Esophagus squamous epithelium (tissue), 5 donors: ENCODE results near the gene NPPC. TPM values are rescaled to one million over a fixed set of nuclear protein-coding genes. Genes with fewer than 3 reads are reported as not detected.
A peak's percentile ranks its signal among the peaks of the same experiment; 100 is the strongest.

Source experiments
- DNase-seq: peaks from one replicate; lab custom pipeline; 2025; lab: John Stamatoyannopoulos, UW
- H3K27ac ChIP-seq, 4 donors: fragments of 200-600 bp; sonication (generic); one replicate each; pipeline ENCODE4 v1.5.1; 2016 to 2019; ENCODE audit warnings: mild to moderate bottlenecking in 1 of 4
- H3K27me3 ChIP-seq, 4 donors: fragments of 200-600 bp; sonication (generic); 1 replicate in 3 of 4; 2 replicates in 1 of 4; pipeline versions ENCODE4 v1.5.1 to v1.6.0; 2017 to 2021; ENCODE audit warnings: antibody characterized with exemption in 1 of 4
- H3K36me3 ChIP-seq, 3 donors: fragments of 200-600 bp; sonication (generic); one replicate each; pipeline ENCODE4 v1.5.1; 2016 to 2019
- H3K4me1 ChIP-seq, 3 donors: fragments of 200-600 bp; sonication (generic); one replicate each; pipeline ENCODE4 v1.5.1; 2017 to 2019
- H3K4me3 ChIP-seq, 4 donors: fragments of 200-600 bp; sonication (generic); 1 replicate in 3 of 4; 2 replicates in 1 of 4; pipeline ENCODE4 v1.5.1; 2016 to 2019; ENCODE audit warnings: mild to moderate bottlenecking in 2 of 4, moderate library complexity in 1 of 4
- H3K9me3 ChIP-seq, 3 donors: fragments of 200-600 bp; sonication (generic); one replicate each; pipeline ENCODE4 v1.5.1; 2016 to 2019
- POLR2A ChIP-seq, 4 donors: fragments of 450-650 bp; IDR thresholded peaks; one replicate each; pipeline ENCODE4 v1.6.1; 2017; ENCODE audit warnings: antibody characterized with exemption in 4 of 4, mild to moderate bottlenecking in 4 of 4, moderate library complexity in 3 of 4
- WGBS, 2 donors: methylation state at CpG; one replicate each; pipeline ENCODE4 v1.1.5; 2018; 5-methylcytosine and 5-hydroxymethylcytosine counted together
- intact Hi-C: fragments of 100-400 bp; cut with DNase I; formaldehyde crosslinking; loops from one replicate; pipeline ENCODE4 v1.15.0; 2022
- total RNA-seq, 4 donors: library from RNA; depleted of rRNA; stranded (reverse); fragments of >200 nt; gene quantifications; one replicate each; pipeline ENCODE4 v1.1.0, GENCODE V29; 2016
- TF ChIP-seq, protein P1 (sequence below), 6 experiments: fragments of 450-650 bp in 4 of 6; fragments of 200-600 bp in 2 of 6; sonication (generic) in 2 of 6; IDR thresholded peaks; one replicate each; pipeline ENCODE4 v1.5.1; 2016 to 2019; ENCODE audit warnings: antibody characterized with exemption in 6 of 6, mild to moderate bottlenecking in 4 of 6, moderate library complexity in 4 of 6
- donor health status: DM: yes; HTN: yes; CAD: no.

The NPPC gene
- total RNA-seq, 4 donors from 2014 or later = 0.49 to 11.2 TPM; not detected in 2

DNA sequence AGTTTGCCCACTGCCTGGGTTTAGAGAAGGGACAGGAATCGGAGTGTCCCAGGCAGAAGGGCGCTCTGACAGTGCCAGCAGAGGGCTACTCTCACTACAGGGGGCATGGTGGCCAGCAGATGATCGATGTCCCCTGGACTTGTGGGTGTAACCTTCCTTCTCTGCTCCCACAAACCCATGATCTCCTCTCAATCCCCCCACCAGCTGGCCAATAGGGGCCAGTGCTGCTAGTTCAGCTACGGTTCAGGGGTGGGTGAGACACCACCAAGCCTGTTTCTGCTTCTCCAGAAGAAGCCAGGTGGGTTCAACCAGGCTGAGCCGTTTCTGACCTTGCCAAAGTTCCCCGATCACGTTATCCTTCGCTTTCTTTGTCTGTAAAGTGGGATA is 1.3 kb downstream of the NPPC start:
- intact Hi-C loops = loop anchor here (5.0 kb wide), 2 partner anchors 217 to 397 kb away; no protein-coding TSS in a partner anchor
- H3K36me3 ChIP-seq = no peaks in the 10 kb centered on the region
- WGBS, 2 donors = 27 to 63% methylated on average over 3 of the region's 8 CpGs
- H3K27me3 ChIP-seq = peaks cover 0 to 95% (median 9%) of the 10 kb centered on the region in 4 donors
- no peak overlapping the region for H3K27ac ChIP-seq
- peak overlapping the region; percentile 40 to 64 (median 52) for H3K4me3 ChIP-seq
- DNase-seq = no peak
- TF ChIP-seq, protein P1, sequence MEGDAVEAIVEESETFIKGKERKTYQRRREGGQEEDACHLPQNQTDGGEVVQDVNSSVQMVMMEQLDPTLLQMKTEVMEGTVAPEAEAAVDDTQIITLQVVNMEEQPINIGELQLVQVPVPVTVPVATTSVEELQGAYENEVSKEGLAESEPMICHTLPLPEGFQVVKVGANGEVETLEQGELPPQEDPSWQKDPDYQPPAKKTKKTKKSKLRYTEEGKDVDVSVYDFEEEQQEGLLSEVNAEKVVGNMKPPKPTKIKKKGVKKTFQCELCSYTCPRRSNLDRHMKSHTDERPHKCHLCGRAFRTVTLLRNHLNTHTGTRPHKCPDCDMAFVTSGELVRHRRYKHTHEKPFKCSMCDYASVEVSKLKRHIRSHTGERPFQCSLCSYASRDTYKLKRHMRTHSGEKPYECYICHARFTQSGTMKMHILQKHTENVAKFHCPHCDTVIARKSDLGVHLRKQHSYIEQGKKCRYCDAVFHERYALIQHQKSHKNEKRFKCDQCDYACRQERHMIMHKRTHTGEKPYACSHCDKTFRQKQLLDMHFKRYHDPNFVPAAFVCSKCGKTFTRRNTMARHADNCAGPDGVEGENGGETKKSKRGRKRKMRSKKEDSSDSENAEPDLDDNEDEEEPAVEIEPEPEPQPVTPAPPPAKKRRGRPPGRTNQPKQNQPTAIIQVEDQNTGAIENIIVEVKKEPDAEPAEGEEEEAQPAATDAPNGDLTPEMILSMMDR (IDR thresholded peaks at IDR 0.05) = no peak
- no peak for TF ChIP-seq POLR2A (IDR thresholded peaks at IDR 0.05)
- peaks cover 19 to 32% (median 19%) of the 10 kb centered on the region in 3 donors for H3K4me1 ChIP-seq
- no peaks in the 10 kb centered on the region for H3K9me3 ChIP-seq

DNA sequence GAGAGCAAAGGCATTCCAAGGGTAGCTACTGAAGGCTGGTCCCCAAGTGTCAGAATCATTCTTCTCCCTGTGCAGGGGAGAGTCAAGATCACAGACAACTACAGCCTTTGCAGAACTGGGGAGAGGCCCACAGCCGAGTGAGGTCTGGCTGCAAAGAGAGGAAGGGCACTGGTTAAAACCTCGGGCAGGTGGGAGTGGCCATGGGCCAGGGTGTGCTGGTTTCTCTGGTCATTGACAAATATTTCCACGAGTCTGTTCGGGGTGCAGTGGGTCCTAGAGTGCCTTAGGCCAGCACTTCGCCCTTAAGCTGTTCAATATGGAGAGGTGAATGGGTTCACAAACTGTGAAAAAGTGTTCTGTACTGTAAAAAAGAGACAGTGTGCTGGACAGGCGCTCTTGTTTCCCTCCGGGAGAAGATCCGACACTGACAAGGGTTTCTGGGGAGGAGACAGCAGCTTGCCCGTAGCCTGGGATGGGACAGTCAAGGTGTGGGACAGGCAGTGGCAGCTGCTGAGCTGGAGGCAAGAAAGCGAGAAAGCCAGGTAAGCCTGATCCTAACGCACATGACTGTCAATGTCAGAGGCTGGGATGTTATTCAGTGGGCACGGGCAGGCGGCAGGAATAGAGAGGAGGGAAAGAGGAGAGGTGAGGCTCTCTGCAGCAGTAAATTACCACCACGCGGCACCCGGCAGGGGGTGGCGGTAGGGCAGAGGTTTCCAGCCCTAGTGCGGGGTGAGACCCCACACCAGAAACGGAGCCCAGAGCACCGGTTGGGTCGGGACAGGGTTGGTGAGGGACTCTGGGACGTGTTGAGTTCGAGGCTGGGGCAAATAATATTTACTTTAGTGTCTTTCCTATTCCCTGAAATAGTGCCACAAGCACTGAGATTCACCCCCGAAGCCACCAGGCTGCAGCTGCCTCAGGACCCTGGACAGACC is 2.0 kb downstream of the NPPC start:
- 34 to 68% methylated on average over 21 to 23 of the region's 24 CpGs for WGBS, 2 donors
- intact Hi-C loops = no loop called here
- no peaks in the 10 kb centered on the region for H3K9me3 ChIP-seq
- no peak for DNase-seq
- H3K4me1 ChIP-seq = peaks cover 19 to 32% (median 19%) of the 10 kb centered on the region in 3 donors
- no peak for TF ChIP-seq POLR2A (IDR thresholded peaks at IDR 0.05)
- TF ChIP-seq, protein P1 (IDR thresholded peaks at IDR 0.05) = no peak
- H3K36me3 ChIP-seq = no peaks in the 10 kb centered on the region
- no peak overlapping the region for H3K27ac ChIP-seq
- peak overlapping the region; percentile 40 to 64 (median 52) for H3K4me3 ChIP-seq
- H3K27me3 ChIP-seq = peaks cover 0 to 92% (median 9%) of the 10 kb centered on the region in 4 donors

DNA sequence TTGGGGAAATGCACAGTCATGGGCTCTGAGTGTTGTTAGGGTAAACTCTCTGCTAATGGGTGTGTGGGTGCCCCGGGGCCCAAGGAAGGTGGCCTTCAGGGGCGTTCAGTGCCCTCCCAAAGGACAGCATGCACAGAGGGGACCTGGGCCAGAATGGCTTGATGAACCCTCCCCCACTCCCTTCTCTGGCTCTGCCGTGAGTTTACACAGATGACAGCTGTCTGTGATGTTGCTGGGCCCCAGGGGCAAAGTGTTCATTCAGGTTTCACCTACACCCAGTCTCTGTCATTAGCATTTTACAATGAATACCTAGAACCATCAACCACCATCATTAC is 3.2 kb downstream of the NPPC start:
- Histone ChIP-seq H3K4me3 (no peak overlapping the region), H3K27ac (no peak overlapping the region), H3K4me1 (peaks cover 19 to 32% (median 19%) of the 10 kb centered on the region in 3 donors), H3K27me3 (peaks cover 0 to 83% (median 9%) of the 10 kb centered on the region in 4 donors), H3K36me3 (no peaks in the 10 kb centered on the region), H3K9me3 (no peaks in the 10 kb centered on the region)
- intact Hi-C loops = no loop called here
- TF ChIP-seq, protein P1 (IDR thresholded peaks at IDR 0.05) = no peak
- no peak for TF ChIP-seq POLR2A (IDR thresholded peaks at IDR 0.05)
- WGBS, 2 donors = 44 to 67% methylated on average over 1 to 3 of the region's 3 CpGs
- DNase-seq = no peak

DNA sequence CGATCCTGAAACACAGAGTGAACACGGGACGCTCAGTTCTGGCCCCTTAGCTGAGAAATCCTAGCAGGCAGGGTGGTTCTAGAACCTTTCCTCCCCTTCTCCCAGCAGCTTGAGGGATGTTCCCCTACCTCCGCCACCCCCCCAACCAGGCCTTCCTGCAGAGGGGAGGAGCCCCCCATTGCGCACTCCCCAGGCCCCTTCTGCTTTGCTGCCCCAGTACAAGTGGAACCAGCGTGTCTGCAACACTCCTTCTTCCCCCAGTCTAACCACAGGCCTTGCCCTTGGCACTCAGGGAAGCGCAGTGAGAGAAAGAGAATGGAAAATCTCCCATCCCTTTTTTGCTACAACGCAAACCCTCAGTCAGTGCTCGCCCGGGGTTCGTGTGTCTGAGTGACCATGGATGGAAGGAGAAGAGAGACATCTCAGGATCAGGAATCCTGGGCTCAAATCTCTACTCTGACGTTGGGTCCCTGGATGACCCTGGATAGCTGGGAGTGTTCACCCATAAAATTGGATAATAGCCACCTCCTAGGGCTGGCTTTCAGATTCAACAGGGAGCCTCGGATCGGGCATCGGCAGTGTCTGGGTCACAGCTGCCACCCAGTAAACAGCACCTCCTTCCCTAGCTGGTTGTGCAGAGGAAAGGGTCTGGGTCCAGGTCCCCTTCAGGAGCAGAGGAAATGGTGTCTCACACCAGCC is 3.7 kb downstream of the NPPC start:
- Histone ChIP-seq H3K4me3 (no peak overlapping the region), H3K36me3 (no peaks in the 10 kb centered on the region), H3K27ac (no peak overlapping the region), H3K9me3 (no peaks in the 10 kb centered on the region), H3K27me3 (peaks cover 0 to 78% (median 9%) of the 10 kb centered on the region in 4 donors), H3K4me1 (peaks cover 19 to 36% (median 19%) of the 10 kb centered on the region in 3 donors)
- intact Hi-C loops = no loop called here
- DNase-seq = no peak
- 54 to 82% methylated on average over 9 to 10 of the region's 15 CpGs for WGBS, 2 donors
- TF ChIP-seq POLR2A (IDR thresholded peaks at IDR 0.05) = no peak
- TF ChIP-seq, protein P1 (IDR thresholded peaks at IDR 0.05) = no peak
